Activated T-cell treated with anti-CD3 and anti-CD28 coated beads for 1 hour (primary cell): ENCODE results near the gene VEGFA.

Experiments used
- DNase-seq: peaks from one replicate; pipeline ENCODE4 v3.0.0-alpha.2; 2020; ENCODE audit warnings: low read depth

Gene VEGFA

DNA sequence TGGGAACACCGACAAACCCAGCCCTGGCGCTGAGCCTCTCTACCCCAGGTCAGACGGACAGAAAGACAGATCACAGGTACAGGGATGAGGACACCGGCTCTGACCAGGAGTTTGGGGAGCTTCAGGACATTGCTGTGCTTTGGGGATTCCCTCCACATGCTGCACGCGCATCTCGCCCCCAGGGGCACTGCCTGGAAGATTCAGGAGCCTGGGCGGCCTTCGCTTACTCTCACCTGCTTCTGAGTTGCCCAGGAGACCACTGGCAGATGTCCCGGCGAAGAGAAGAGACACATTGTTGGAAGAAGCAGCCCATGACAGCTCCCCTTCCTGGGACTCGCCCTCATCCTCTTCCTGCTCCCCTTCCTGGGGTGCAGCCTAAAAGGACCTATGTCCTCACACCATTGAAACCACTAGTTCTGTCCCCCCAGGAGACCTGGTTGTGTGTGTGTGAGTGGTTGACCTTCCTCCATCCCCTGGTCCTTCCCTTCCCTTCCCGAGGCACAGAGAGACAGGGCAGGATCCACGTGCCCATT is 15.3 kb downstream of the VEGFA start:
- no peak for DNase-seq

DNA sequence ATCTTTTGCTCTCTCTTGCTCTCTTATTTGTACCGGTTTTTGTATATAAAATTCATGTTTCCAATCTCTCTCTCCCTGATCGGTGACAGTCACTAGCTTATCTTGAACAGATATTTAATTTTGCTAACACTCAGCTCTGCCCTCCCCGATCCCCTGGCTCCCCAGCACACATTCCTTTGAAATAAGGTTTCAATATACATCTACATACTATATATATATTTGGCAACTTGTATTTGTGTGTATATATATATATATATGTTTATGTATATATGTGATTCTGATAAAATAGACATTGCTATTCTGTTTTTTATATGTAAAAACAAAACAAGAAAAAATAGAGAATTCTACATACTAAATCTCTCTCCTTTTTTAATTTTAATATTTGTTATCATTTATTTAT is 15.9 kb downstream of the VEGFA start:
- no peak for DNase-seq

DNA sequence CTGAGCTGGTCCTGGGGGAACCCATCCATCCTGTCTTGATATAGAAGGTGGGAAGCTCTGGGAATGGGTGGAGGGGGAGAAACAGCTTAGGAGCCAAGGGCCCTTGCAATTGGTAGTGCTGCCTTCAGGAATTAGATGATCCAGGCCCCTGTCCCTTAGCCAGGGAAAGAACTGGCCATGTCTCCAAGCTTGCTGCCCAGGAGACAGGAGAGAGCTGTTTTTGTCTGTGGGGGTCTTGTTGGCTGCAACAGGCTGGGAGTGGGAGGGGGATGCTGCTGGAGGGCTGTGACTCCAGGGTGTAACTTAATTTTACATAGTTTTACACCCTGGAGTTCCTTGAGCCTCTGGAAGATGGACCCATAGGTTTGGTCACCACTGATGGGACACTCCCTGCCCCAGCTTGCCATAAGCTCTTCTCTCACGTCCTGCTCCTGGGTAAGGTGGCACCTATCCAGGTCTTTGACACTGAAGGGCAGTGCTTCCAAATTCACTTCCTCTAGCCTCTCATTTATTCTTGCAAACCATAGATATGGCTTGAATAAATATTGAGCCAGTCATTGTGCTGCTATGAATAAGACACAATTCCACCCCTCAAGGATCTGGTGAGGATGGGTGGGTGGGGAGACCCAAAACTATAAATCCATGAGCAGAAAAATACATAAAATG is 16.8 kb downstream of the VEGFA start:
- DNase-seq = no peak

- DNase-seq = no peak
These were observed 18.3 kb downstream of the VEGFA start for GRCh38 chr6:43788301-43788700.

DNA sequence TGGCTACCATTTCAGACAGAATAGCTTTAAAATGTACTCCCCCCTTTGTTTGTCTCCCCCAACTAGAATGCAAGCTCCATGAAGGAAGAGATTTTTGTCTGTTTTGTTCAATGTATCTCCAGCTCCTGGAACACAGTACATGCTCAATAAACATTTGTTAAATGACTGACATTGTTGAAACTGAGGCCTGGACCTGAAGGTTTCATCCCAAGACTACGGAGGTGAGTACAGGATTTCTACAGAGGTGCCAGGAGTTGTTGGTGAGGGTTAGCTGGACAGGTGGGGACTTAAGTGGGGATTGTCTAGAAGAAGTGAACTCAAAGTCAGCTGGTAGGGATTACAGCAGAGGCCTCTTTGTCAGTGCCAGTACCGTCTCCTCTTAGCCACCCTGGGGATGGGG is 19.4 kb downstream of the VEGFA start:
- no peak for DNase-seq

- no peak for DNase-seq
These were observed 20.0 kb downstream of the VEGFA start for GRCh38 chr6:43790031-43790430.

- no peak for DNase-seq
These were observed 21.9 kb downstream of the VEGFA start for GRCh38 chr6:43791745-43792422.

- DNase-seq = no peak
These were observed 23.3 kb downstream of the VEGFA start for GRCh38 chr6:43793154-43793874.

- DNase-seq = no peak
These were observed 23.8 kb downstream of the VEGFA start for GRCh38 chr6:43793875-43794242.

GRCh38 chr6:43795421-43795820 is 25.4 kb downstream of the VEGFA start:
- DNase-seq = no peak

GRCh38 chr6:43796168-43796567 is 26.2 kb downstream of the VEGFA start:
- DNase-seq = no peak

DNA sequence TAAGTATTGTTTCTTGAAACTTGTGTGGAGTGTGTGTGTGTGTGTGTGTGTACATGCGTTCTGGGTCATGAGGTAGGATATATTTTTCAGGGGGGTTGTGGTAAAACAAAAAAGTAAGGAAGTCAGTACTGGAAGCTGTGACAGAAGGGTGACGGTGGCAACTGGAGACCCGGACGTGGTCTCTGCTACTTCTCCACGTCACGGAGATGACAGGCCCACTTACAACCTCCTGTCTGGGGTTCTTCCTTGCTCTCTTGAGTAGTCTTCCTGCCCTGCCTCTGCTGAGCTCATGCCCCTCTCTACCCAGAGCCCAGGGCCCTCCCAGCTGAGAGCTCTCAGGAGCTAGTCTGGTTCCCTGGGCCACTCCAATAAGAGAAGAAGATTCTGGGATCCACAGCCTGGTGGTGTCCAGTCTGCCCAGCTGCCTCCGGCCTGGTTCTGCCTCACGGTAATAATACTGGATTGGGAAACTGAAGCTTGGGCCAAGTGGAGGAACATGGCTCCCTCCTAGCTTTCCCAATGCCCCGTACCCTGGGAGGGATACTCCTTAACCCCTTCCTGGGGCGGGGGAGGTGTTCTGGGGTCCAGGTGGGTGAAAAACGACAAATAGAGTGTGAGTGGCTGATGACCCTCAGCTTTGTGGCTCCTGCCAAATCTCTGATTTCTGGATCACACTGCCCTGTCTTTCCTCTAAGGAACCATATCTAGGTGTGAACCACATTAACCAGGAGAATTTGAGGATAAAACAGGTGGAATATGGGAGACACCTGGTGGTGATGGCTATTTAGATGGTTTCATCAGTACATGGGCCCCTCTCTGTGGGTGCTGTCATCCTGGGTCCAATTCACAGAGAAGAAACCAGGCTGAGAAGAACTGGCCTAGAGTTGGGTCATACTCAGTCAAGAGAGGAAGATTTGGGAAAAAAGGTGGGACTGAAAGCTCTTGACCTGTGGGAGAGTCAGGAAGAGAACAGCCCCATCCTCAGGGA is 27.2 kb downstream of the VEGFA start:
- no peak for DNase-seq

DNA sequence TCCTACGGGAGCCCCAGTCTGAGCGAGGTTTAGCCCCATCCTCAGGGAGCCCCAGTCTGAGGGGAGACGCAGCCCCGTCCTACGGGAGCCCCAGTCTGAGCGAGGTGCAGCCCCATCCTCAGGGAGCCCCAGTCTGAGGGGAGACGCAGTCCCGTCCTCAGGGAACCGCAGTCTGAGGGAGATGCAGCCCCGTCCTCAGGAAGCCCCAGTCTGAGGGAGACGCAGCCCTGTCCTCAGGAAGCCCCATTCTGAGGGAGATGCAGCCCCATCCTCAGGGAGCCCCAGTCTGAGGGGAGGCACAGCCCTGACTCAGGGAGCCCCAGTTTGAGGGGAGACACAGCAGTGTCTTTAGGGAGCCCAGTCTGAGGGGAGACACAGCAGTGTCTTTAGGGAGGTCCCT is 27.9 kb downstream of the VEGFA start:
- no peak for DNase-seq

DNA sequence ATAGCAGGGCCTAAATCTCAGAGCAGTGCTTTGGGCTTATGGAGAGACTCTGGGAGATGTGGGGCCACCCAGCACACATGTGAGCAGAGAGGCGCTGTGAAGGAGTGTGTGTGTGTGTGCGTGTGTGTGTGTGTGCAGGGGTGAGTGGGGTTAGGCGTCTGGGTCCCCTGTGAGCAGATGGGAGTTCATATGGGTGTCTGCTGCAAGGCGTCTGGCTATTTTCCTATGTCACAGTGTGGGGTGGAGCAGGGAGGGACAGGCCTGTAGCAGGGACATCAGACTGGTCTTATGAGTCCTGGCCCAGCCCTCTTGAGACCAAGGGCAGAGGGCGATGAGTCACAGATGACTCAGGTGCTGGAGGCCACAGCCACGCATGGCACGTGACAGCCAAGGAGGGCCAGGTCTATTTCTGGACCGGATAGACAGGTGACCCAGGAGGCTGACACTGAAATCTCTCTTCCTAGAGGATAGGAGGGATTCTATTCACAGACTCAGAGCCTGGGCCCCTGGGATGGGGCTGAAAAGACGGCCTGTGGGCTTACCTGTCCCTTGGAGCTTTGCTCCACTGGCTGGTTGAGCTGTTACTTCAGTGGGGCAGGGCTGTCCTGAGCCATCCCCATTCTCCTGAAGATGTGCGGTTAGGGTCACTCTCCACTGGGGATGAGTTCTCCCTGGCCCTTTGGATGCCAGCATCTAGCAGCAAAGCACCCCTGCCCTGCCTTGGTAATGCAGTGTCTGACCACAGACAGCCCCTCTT is 28.9 kb downstream of the VEGFA start:
- DNase-seq = no peak

DNA sequence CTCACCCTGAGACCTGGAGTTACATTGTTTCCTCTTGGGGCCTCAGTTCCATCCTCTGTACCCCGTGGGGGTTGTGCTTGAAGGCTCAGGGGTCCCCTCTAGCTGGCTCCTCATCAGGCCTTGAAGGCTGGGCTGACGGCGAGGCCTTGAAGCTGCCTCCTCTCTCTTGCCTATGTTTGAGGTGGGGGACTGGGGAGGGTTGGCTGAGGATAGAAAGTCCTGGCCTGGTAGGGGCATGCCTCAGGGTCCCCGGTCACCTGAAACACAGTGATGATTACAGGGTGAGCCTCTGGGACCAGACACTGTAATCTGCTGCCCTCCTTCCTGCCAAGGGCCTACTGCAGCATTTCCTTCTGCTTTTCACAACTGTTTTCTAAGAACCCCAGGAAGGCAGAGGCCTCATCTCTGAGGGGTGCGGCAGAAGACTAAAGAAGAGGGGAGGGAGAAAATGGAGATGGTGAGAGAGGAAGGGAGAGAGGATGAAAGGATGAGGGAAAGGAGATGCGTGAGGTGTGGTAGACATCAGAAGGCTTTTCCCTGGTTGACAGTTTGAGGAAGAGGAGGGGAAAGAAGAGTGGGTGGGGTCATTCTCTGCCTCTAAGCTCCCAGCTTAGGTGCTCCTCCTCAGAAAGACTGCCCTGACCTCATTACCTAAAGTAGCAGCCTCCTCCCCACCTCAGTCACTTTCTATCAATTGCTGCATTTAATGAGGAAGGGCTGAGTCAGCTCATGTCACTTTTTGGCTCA is 29.7 kb downstream of the VEGFA start:
- no peak for DNase-seq

DNA sequence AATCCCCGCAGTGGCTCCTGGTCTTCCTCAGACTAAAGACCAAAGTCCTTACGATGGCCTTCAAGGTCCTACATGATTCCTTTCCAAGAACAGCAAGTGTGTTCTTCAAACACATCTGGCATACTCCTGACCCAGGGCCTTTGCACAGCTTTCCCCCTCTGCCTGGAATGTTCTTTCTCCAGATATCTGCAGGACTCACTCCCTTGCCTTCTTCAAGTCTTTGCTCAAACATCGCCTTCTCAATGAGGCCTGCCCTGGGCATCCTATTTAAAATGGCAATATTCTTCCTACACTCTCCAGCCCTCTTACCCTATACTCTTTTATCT is 30.2 kb downstream of the VEGFA start:
- no peak for DNase-seq

- no peak for DNase-seq
These were observed 30.9 kb downstream of the VEGFA start for GRCh38 chr6:43800746-43801494.

- no peak for DNase-seq
These were observed 31.6 kb downstream of the VEGFA start for GRCh38 chr6:43801495-43802181.

GRCh38 chr6:43803055-43803782 is 33.2 kb downstream of the VEGFA start:
- DNase-seq = no peak
